SU-DHL-6 (cell line): ENCODE data around the gene SGPL1.
"Not testable (repeated sequence)": the region's sequence is repeated elsewhere in the genome, so short reads cannot be mapped to it uniquely, and the experiment has no call there.

Experiments used
- H2AFZ ChIP-seq: fragments of 200-600 bp; sonication (generic); 2 replicates; pipeline ENCODE4 v1.6.1; 2014; ENCODE audit warnings: low read depth, mild to moderate bottlenecking, moderate library complexity, mixed read lengths, antibody characterized with exemption, low read length; ENCODE audit not compliant: severe bottlenecking
- H3F3A ChIP-seq: fragments of 200-600 bp; shearing (Covaris generic); 2 replicates; pipeline ENCODE4 v1.6.0; 2016; ENCODE audit warnings: antibody characterized with exemption, mild to moderate bottlenecking; ENCODE audit not compliant: insufficient read depth
- H3K27ac ChIP-seq: fragments of 200-600 bp; sonication (generic); 2 replicates; pipeline ENCODE4 v1.5.1; 2016; ENCODE audit warnings: low read depth, mild to moderate bottlenecking, low read length, moderate library complexity, mixed read lengths
- H3K27me3 ChIP-seq: fragments of 200-600 bp; sonication (generic), shearing (Covaris generic); 2 replicates; pipeline ENCODE4 v1.6.0; 2014; ENCODE audit warnings: mild to moderate bottlenecking, low read length
- H3K36me3 ChIP-seq: fragments of 200-600 bp; sonication (generic); 2 replicates; pipeline ENCODE4 v1.6.1; 2014; ENCODE audit warnings: mild to moderate bottlenecking, low read length, mixed read lengths
- H3K4me2 ChIP-seq: fragments of 300-600, 200-600 bp; shearing (Covaris generic), sonication (generic); 2 replicates; pipeline ENCODE4 v1.6.0; 2014; ENCODE audit warnings: low read length, low read depth, mild to moderate bottlenecking; ENCODE audit not compliant: poor library complexity, severe bottlenecking
- H3K4me3 ChIP-seq: fragments of 200-600 bp; sonication (generic); 2 replicates; pipeline ENCODE4 v1.5.1; 2014; ENCODE audit warnings: antibody characterized with exemption, low read length, mild to moderate bottlenecking, mixed read lengths; ENCODE audit not compliant: insufficient read depth, poor library complexity, severe bottlenecking
- H3K79me2 ChIP-seq: fragments of 200-600 bp; sonication (generic); 2 replicates; pipeline ENCODE4 v1.6.1; 2014; ENCODE audit warnings: mild to moderate bottlenecking, low read length, moderate library complexity; ENCODE audit not compliant: insufficient read depth
- H3K9ac ChIP-seq: fragments of 200-600 bp; sonication (generic); 2 replicates; pipeline ENCODE4 v1.7.0; 2014; ENCODE audit warnings: mild to moderate bottlenecking, low read length
- H3K9me2 ChIP-seq: fragments of 200-600 bp; sonication (generic); replicated peaks from 2 replicates; pipeline ENCODE4 v1.6.1; 2014; ENCODE audit warnings: low read length; ENCODE audit not compliant: insufficient read depth
- H3K9me3 ChIP-seq: fragments of 200-600 bp; sonication (generic); 2 replicates; pipeline ENCODE4 v1.6.1; 2014; ENCODE audit warnings: low read length, mixed read lengths; ENCODE audit not compliant: insufficient read depth
- H4K20me1 ChIP-seq: fragments of 200-600 bp; sonication (generic); 2 replicates; pipeline ENCODE4 v1.6.1; 2014; ENCODE audit warnings: low read depth, mild to moderate bottlenecking, antibody characterized with exemption, low read length, moderate library complexity, mixed read lengths
- CTCF ChIP-seq: fragments of 200-600 bp; sonication (generic); IDR thresholded peaks from one replicate; pipeline ENCODE4 v1.5.1; 2017; ENCODE audit warnings: antibody characterized with exemption, mild to moderate bottlenecking, low read length, moderate library complexity; ENCODE audit not compliant: insufficient read depth, poor library complexity, severe bottlenecking
- EZH2phosphoT487 ChIP-seq: fragments of 200-600 bp; sonication (generic), shearing (Covaris generic); conservative IDR thresholded peaks from 2 replicates; pipeline ENCODE4 v1.6.1; 2018; ENCODE audit warnings: mild to moderate bottlenecking, antibody characterized with exemption, low read length, moderate library complexity, mixed read lengths

The SGPL1 gene

GRCh38 chr10:70770001-70770400 lies 45.7 kb upstream of the SGPL1 start:
- H3K9me2 ChIP-seq: no peaks in the 10 kb centered on the region
- no peak overlapping the region for H3K27ac ChIP-seq
- no peaks in the 10 kb centered on the region for H3F3A ChIP-seq
- H3K9me3 ChIP-seq: peaks cover 14% of the 10 kb centered on the region; the same call in 1 of the 2 replicates
- no peaks in the 10 kb centered on the region for H3K79me2 ChIP-seq
- no peak overlapping the region for H2AFZ ChIP-seq
- H3K27me3 ChIP-seq: no peaks in the 10 kb centered on the region; the same call in 1 of the 2 replicates
- no peak overlapping the region for H3K9ac ChIP-seq
- no peaks in the 10 kb centered on the region for H4K20me1 ChIP-seq
- no peaks in the 10 kb centered on the region for H3K36me3 ChIP-seq
- no peak overlapping the region for H3K4me2 ChIP-seq
- H3K4me3 ChIP-seq: no peak overlapping the region
- TF ChIP-seq EZH2phosphoT487 (no peak), CTCF (no peak)

- H3K9me3 ChIP-seq, H3K27ac ChIP-seq, H3K36me3 ChIP-seq, H3K4me3 ChIP-seq, H2AFZ ChIP-seq, H3F3A ChIP-seq, H3K4me2 ChIP-seq, H3K79me2 ChIP-seq, H3K27me3 ChIP-seq, H3K9ac ChIP-seq, H4K20me1 ChIP-seq, H3K9me2 ChIP-seq: not testable (repeated sequence)
Measured at GRCh38 chr10:70770516-70770915, 45.2 kb upstream of the SGPL1 start.

GRCh38 chr10:70771311-70772194 lies 44.2 kb upstream of the SGPL1 start:
- Histone ChIP-seq H3K9ac (no peak overlapping the region), H3K4me2 (no peak overlapping the region), H3K27me3 (no peaks in the 10 kb centered on the region; the same call in 1 of the 2 replicates), H3F3A (no peaks in the 10 kb centered on the region), H3K9me3 (no peaks in the 10 kb centered on the region), H3K79me2 (no peaks in the 10 kb centered on the region), H2AFZ (no peak overlapping the region), H3K36me3 (no peaks in the 10 kb centered on the region), H3K27ac (no peak overlapping the region), H3K4me3 (no peak overlapping the region), H4K20me1 (no peaks in the 10 kb centered on the region), H3K9me2 (no peaks in the 10 kb centered on the region)
- TF ChIP-seq CTCF: no peak
- TF ChIP-seq EZH2phosphoT487: no peak

- H2AFZ ChIP-seq: no peak overlapping the region
- no peaks in the 10 kb centered on the region for H3F3A ChIP-seq
- no peak overlapping the region for H3K27ac ChIP-seq
- no peaks in the 10 kb centered on the region for H3K36me3 ChIP-seq
- no peaks in the 10 kb centered on the region for H3K9me2 ChIP-seq
- no peak overlapping the region for H3K4me2 ChIP-seq
- H4K20me1 ChIP-seq: no peaks in the 10 kb centered on the region
- H3K4me3 ChIP-seq: no peak overlapping the region
- H3K9me3 ChIP-seq: no peaks in the 10 kb centered on the region
- no peaks in the 10 kb centered on the region; the same call in 1 of the 2 replicates for H3K27me3 ChIP-seq
- H3K79me2 ChIP-seq: no peaks in the 10 kb centered on the region
- no peak overlapping the region for H3K9ac ChIP-seq
- TF ChIP-seq EZH2phosphoT487 (no peak), CTCF (no peak)
Measured at GRCh38 chr10:70772627-70773026, 43.1 kb upstream of the SGPL1 start.
